ENCODE data around the gene LTO1. TPM values are rescaled to one million over a fixed set of nuclear protein-coding genes. Genes with fewer than 3 reads are reported as not detected.

LTO1 gene
- total and polyA plus RNA-seq, 3 donors from 2014 or later: 27.0 to 38.7 (median 38.0) TPM

GRCh38 chr11:69646493-69647389, 28.4 kb downstream of the LTO1 start:
- H3K27ac ChIP-seq: no peak overlapping the region

GRCh38 chr11:69645801-69646492, 29.2 kb downstream of the LTO1 start:
- H3K27ac ChIP-seq: no peak overlapping the region
- intact Hi-C loops (cut with DNase I; ENCODE audit: low total_unique reads): loop anchor here (5.0 kb wide), 1 partner anchor 539 kb away; no protein-coding TSS in a partner anchor

More at GRCh38 chr11:69646493-69647389, 28.4 kb downstream of the LTO1 start:
- 90 to 93% methylated on average over 3 to 32 of the region's 32 CpGs for WGBS, 2 donors
- peaks cover 18% of the 10 kb centered on the region for H3K4me1 ChIP-seq
- intact Hi-C loops (cut with DNase I; ENCODE audit: low total_unique reads): loop anchor here (5.0 kb wide), 1 partner anchor 539 kb away; no protein-coding TSS in a partner anchor
- no peak overlapping the region for H3K4me3 ChIP-seq
- H3K36me3 ChIP-seq (ENCODE audit: low read depth, missing control alignments): no peaks in the 10 kb centered on the region
- no peaks in the 10 kb centered on the region for H3K9me3 ChIP-seq
- H3K27me3 ChIP-seq: no peaks in the 10 kb centered on the region
- no peak for DNase-seq
- TF ChIP-seq POLR2A (IDR thresholded peaks at IDR 0.05) (no peak), CTCF (IDR thresholded peaks at IDR 0.05) (no peak)

GRCh38 chr11:69644962-69645675, 30.0 kb downstream of the LTO1 start:
- no peaks in the 10 kb centered on the region for H3K9me3 ChIP-seq
- 80 to 84% methylated on average over 13 to 20 of the region's 20 CpGs for WGBS, 2 donors
- H3K27me3 ChIP-seq: no peaks in the 10 kb centered on the region
- no peak for DNase-seq
- no peak overlapping the region for H3K4me3 ChIP-seq
- no peak for TF ChIP-seq POLR2A (IDR thresholded peaks at IDR 0.05)
- TF ChIP-seq CTCF (IDR thresholded peaks at IDR 0.05): no peak
- no peaks in the 10 kb centered on the region for H3K36me3 ChIP-seq (ENCODE audit: low read depth, missing control alignments)
- peak overlapping the region in 1 of 2 donors; percentile 1 for H3K27ac ChIP-seq
- intact Hi-C loops (cut with DNase I; ENCODE audit: low total_unique reads): loop anchor here (5.0 kb wide), 1 partner anchor 538 kb away; no protein-coding TSS in a partner anchor
- H3K4me1 ChIP-seq: peaks cover 18% of the 10 kb centered on the region

More at GRCh38 chr11:69645801-69646492, 29.2 kb downstream of the LTO1 start:
- Histone ChIP-seq H3K27me3 (no peaks in the 10 kb centered on the region), H3K36me3 (ENCODE audit: low read depth, missing control alignments) (no peaks in the 10 kb centered on the region), H3K4me1 (peaks cover 18% of the 10 kb centered on the region), H3K4me3 (no peak overlapping the region), H3K9me3 (no peaks in the 10 kb centered on the region)
- no peak for DNase-seq
- no peak for TF ChIP-seq CTCF (IDR thresholded peaks at IDR 0.05)
- no peak for TF ChIP-seq POLR2A (IDR thresholded peaks at IDR 0.05)
- 68 to 85% methylated on average over 20 to 30 of the region's 30 CpGs for WGBS, 2 donors

- Histone ChIP-seq H3K4me3 (peak overlapping the region in 1 of 2 donors; percentile 73), H3K9me3 (no peaks in the 10 kb centered on the region), H3K27me3 (no peaks in the 10 kb centered on the region), H3K27ac (peak overlapping the region in 1 of 2 donors; percentile 1), H3K36me3 (ENCODE audit: low read depth, missing control alignments) (no peaks in the 10 kb centered on the region), H3K4me1 (peaks cover 21% of the 10 kb centered on the region)
- TF ChIP-seq POLR2A (IDR thresholded peaks at IDR 0.05): no peak
- TF ChIP-seq CTCF (IDR thresholded peaks at IDR 0.05): peak in 2 of 3 experiments; percentile 18 to 51
- DNase-seq: peak; percentile 71
- 32 to 47% methylated on average over 3 to 16 of the region's 24 CpGs for WGBS, 2 donors
- intact Hi-C loops (cut with DNase I; ENCODE audit: low total_unique reads): no loop called here
These were observed 30.8 kb downstream of the LTO1 start for GRCh38 chr11:69644071-69644961.
